Endothelial cell of umbilical vein (primary cell): ENCODE data around the gene CPEB1.
"Not testable (repeated sequence)": the region's sequence is repeated elsewhere in the genome, so short reads cannot be mapped to it uniquely, and the experiment has no call there.

ENCODE experiments used
- EZH2 ChIP-seq: IDR thresholded peaks from 2 replicates; pipeline ENCODE4 v1.6.1; 2012; ENCODE audit warnings: borderline replicate concordance, low read depth, mild to moderate bottlenecking, moderate library complexity, low read length, inconsistent platforms; ENCODE audit not compliant: severe bottlenecking
- FOS ChIP-seq: IDR thresholded peaks from 2 replicates; pipeline ENCODE4 v1.6.1; 2011; ENCODE audit warnings: mild to moderate bottlenecking, low read length, moderate library complexity, borderline replicate concordance; ENCODE audit not compliant: insufficient read depth
- GATA2 ChIP-seq: IDR thresholded peaks from 2 replicates; pipeline ENCODE4 v1.7.0; 2011; ENCODE audit warnings: low read depth, mild to moderate bottlenecking, moderate library complexity, mixed read lengths, low read length; ENCODE audit not compliant: insufficient read length, insufficient read depth
- POLR2A ChIP-seq: IDR thresholded peaks from 2 replicates; pipeline ENCODE4 v1.6.1; 2012; ENCODE audit warnings: low read depth, mild to moderate bottlenecking, control low read depth, low read length
- POLR2AphosphoS5 ChIP-seq: IDR thresholded peaks from 2 replicates; pipeline ENCODE4 v1.6.1; 2012; ENCODE audit warnings: low read depth, mild to moderate bottlenecking, control low read depth, low read length, moderate library complexity; ENCODE audit not compliant: insufficient read depth
- TF ChIP-seq, protein P1 (sequence below), 2 donors: IDR thresholded peaks; 1 replicate in 1 of 2; 2 replicates in 1 of 2; pipeline ENCODE4 v1.5.1; 2011; ENCODE audit warnings: low read length in 2 of 2, mild to moderate bottlenecking in 2 of 2, moderate library complexity in 2 of 2, control low read depth in 1 of 2, inconsistent platforms in 1 of 2, low read depth in 1 of 2; ENCODE audit not compliant: insufficient read depth in 1 of 2; ENCODE audit errors: extremely low read depth in 1 of 2
- TF ChIP-seq, protein P2 (sequence below): IDR thresholded peaks from 2 replicates; pipeline ENCODE4 v1.6.1; 2011; ENCODE audit not compliant: insufficient read depth, insufficient read length

DNA sequence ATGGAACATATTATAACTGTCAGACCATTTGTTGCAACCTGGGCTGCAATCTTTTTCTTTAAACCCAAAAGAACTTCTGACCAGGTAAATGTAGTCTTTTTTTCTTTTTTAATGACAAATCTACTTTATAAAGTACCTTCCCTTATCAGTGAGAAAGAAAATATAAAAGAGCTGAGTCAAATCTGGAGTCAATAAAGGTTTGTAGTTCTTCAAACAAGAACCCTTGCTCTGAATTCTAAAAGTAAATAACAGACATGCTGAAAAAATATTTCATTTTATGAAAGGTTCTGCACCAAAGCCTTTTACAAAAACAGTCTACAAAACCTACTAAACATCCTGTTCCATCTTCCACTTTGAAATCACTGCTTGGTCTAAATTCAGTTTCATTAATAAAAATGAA, 149.2 kb downstream of the CPEB1 start:
- not testable (repeated sequence) for TF ChIP-seq POLR2A, EZH2, GATA2, POLR2AphosphoS5, FOS
- TF ChIP-seq, protein P1, sequence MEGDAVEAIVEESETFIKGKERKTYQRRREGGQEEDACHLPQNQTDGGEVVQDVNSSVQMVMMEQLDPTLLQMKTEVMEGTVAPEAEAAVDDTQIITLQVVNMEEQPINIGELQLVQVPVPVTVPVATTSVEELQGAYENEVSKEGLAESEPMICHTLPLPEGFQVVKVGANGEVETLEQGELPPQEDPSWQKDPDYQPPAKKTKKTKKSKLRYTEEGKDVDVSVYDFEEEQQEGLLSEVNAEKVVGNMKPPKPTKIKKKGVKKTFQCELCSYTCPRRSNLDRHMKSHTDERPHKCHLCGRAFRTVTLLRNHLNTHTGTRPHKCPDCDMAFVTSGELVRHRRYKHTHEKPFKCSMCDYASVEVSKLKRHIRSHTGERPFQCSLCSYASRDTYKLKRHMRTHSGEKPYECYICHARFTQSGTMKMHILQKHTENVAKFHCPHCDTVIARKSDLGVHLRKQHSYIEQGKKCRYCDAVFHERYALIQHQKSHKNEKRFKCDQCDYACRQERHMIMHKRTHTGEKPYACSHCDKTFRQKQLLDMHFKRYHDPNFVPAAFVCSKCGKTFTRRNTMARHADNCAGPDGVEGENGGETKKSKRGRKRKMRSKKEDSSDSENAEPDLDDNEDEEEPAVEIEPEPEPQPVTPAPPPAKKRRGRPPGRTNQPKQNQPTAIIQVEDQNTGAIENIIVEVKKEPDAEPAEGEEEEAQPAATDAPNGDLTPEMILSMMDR (IDR thresholded peaks at IDR 0.05; ENCODE audit: extremely low read depth in 1 of 2, insufficient read depth in 1 of 2, low read depth in 1 of 2, low read length in 2 of 2): not testable (repeated sequence)
- TF ChIP-seq, protein P2, sequence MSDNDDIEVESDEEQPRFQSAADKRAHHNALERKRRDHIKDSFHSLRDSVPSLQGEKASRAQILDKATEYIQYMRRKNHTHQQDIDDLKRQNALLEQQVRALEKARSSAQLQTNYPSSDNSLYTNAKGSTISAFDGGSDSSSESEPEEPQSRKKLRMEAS: not testable (repeated sequence)
